Kasumi-1 (cell line): Measurements from ENCODE around the gene PGBD4.

Experiments
- DNase-seq, 2 experiments: peaks; one replicate each; lab custom pipeline; 2025; lab: John Stamatoyannopoulos, UW

Gene PGBD4

DNA sequence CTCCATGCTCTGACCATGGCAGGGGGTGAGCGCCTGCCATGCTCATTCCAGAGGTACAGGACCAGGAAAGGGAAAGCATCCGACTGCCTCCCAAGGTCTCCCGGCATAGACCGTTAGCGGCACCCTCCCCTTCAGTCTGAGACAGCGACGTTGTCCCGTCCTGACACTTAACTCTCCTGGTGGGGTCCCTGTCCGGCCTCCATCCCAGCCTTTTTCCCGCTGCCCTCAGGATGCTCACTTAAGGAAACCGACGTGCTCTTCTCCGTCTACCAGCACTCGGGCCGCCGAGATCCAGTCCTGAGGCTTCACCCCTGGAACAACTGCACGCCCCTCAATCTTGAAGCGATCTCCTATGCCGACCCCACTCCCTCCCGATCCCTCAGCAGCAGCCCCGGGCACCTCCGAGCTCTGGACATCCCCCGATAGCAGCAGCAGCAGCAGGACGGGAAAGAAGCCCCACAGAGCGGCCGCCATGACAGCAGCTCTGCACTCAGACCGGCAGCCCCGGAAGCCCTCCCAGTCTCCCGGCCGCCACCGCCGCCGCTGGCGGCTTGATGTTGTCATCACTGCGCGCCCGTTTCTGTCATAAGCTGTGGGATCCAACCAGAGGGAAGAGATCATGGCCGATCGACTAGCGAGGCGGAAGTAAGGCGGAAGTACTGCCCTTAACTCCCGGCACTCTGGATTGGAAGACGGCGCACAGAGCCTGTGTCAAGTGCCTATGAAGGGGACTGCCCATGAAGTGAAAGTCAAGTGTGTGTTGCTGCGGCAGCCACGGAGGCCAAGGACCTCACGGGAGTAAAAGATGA is at the start of gene PGBD4, which contains the start of gene EMC7:
PGBD4 (plus strand) TSS at position 718 of the 809 bp plus-strand sequence. CDS start 449 bp downstream, outside the sequence.
EMC7 (minus strand) TSS at position 497 of the 809 bp plus-strand sequence; CDS start at position 474, 23 bp downstream.
- DNase-seq = peak; percentile 92 to 94

DNA sequence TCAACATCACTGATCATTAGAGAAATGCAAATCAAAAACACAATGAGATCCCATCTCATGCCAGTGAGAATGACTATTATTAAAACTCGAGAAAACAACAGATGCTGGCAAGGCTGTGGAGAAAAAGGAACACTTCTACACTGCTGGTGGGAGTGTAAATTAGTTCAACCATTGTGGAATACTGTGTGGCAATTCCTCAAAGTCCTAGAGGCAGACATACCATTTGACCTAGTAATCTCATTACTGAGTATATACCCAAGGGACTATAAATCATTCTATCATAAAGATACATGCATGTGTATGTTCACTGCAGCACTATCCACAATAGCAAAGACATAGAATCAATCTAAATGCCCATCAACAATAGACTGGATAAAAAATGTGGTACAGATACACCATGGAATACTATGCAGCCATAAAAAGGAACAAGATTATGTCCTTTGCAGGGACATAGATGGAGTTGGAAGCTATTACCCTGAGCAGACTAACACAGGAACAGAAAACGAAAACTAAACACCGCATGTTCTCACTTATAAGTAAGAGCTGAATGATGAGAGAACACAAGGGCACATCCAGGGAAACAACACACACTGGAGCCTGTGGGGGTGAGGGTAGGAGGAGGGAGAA is 47.7 kb upstream of the PGBD4 start:
- DNase-seq = no peak

DNA sequence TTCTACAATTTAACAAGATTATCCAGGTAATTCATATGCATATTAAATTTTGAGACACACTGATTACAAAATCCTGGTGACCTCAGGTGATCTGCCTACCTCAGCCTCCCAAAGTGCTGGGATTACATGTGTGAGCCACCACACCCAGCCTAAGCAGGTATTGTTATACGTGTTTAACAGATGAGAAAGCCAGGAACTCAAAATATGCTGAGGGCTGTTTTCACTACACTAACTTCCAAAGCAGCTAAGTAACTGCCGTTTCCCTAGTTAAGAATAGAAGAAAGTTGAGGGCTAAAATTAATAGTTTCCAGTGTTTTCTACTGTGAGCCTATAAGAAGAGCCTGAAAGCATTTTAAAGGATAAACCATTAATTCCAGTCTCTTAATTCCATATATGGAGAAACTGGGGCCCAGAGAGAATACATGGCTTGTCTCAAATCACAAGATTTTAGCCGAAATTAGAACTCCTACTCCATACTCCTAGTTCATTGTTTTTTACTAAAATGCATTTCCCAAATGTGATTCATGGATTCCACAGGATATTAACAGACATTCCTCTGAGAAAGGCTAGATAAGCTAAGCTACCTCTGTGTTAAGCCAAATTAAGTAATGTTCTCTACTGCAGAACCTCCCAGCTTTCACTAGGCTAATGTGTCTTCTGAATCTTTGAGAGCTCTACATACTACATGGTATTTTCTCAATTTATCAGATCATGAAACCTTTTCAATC is 45.9 kb upstream of the PGBD4 start:
- DNase-seq = no peak

DNA sequence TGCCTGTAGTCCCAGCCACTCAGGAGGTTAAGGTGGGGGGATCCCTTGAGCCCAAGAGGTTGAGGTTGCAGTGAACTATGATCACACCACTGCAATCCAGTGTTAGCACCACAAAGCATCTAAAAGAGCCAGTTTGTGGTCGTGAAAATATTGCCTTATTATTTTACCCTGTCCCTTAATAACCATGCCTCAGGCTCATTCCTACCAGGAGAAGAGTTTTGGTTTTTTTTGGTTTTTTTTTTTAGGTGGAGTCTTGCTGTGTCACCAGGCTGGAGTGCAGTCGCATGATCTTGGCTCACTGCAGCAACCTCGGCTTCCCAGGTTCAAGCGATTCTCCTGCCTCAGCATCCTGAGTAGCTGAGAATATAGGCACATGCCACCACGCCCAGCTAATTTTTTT is 45.0 kb upstream of the PGBD4 start:
- no peak for DNase-seq

DNA sequence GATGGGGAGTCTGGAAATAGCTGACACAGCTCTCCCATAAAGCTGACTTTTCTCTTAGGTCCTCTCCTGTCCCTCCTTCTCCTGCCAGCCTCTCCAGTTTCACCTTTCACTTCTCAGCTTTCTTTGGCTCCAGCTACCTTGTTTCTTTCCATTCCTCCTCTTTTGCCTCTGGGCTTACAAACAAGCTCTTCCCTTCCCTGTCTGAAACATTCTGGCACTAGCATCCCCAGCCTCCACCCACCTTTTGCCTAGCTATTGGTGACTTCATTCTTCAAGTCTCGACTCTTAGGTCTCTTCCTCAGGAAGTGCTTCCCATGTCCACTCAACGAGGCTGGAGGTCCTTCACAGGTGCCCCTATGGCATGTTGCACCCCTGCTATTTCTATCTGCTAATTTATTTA is 42.4 kb upstream of the PGBD4 start:
- DNase-seq = no peak

DNA sequence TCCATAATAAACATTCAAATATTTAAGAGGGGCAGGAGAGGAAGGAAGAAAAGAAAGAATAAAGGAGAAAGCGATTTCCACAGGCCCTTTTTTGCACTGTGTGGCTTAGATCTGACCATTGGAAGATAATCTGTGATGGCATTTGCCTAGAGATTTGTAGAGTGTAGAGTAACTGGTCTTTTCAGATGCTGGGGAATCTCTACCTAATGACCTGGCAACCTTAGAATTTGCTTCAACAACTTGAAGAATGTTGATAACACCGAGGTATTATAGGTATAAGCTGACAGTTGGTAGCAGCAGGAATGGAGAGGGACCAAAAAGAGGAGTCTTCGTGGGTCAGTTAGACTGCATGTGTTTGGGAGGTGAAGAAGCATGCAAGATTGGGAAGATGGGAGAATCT is 41.9 kb upstream of the PGBD4 start:
- DNase-seq = no peak

DNA sequence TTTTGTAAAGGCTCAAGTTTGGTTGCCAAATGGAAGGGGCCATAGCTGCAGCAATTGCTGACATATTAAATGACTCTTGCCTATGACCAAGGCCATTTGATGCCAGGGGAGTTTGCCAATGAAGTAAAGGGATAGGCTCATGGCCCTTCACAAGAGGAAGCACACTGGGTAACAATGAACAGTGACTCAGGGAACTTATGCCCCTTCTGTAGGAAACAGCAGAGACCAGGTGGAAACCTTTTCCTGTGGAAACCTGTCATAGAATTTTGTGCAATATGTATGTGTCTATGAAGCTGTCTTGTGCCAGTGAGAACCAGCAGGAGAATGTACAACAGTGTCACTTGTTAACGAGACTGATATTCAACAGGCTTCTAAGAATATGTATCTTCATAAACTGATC is 37.4 kb upstream of the PGBD4 start:
- DNase-seq = no peak

DNA sequence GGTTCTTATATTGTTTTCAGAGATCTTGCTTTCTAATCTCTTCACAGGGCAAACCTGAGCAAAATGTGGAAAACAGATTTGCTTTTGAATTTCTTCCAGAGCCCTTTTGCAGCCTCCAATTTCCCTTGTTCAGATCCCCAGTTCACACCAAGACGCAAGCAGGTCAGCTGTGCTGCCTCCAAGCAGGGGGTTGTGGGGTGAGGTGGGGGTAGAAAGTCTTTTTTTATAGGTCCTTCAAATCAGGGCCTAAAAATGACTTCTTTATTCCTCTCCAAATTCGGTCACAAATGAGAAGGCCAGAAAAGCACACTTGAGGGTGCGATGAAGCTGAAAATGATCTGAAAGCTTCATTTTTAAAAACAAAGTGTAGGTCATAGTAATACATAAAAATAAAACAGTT is 36.6 kb upstream of the PGBD4 start:
- no peak for DNase-seq

DNA sequence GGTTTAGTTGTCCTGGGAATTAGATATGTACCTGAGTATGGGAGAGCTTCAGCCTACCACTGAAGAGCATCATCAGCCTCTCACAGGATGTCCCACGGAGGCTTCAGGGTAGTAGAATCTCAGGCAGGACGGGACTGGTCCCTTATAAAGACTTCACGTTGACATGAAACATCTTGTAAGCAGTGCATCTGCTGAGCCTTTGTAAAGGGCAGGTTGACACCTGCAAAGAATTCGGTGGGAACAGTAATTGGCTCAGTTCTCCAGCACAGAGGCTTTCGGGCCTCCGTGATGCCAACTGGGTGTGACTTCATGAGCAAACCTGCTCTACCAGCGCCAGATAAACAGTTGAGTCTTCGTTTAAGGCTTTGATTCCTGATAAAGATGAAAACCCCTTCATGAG is 35.9 kb upstream of the PGBD4 start:
- DNase-seq = no peak

DNA sequence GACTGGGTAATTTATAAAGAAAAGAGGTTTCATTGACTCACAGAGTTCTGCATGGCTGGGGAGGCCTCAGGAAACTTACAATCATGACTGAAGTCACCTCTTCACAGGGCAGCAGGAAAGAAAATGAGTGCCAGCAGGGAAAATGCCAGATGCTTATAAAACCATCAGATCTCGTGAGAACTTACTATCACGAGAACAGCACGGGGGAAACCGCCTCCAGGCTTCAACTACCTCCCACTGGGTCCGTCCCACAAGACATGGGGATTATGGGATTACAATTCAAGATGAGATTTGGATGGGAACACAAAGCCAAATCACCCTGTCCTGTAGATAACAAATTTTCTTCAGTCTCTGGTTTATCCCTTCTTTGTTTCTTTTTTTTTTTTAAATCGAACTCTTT is 31.9 kb upstream of the PGBD4 start:
- no peak for DNase-seq

DNA sequence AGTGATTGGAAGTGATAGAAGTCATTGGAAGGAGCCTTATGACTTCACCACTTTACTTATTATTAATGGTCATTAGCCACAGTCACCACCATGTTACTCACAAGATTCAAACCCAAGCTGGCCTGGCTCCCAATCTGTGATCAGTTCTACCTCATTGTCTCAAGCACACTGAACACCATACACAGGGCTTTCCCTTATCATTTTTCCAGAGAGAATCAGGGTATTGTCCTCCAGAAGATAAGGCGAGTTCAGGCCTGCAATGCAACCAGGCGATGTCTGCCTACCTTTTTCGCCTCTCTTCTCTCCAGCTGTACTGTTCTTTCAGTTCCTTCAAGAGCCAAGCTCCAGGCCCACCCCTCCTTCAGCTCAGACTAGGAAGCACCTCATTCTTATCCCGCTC is 25.1 kb upstream of the PGBD4 start:
- no peak for DNase-seq

DNA sequence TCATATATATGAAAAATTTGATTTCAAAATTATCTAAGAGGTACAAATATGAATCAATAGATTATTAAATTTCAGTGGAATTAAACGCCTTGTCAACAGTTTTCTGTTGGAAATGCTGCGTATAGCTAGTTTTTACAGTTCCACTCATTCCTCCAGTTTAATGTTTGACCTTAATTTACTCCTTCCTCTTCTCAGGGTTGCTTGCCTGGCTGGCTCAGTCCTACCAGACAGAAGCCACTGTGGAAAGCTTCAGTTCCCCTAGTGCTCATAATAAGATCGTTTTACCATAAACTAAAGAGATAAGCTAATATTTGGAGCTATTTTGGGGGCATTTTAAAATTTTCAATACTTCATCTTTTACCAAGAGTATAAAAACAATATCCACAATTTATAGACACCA is 23.0 kb upstream of the PGBD4 start:
- DNase-seq = no peak

DNA sequence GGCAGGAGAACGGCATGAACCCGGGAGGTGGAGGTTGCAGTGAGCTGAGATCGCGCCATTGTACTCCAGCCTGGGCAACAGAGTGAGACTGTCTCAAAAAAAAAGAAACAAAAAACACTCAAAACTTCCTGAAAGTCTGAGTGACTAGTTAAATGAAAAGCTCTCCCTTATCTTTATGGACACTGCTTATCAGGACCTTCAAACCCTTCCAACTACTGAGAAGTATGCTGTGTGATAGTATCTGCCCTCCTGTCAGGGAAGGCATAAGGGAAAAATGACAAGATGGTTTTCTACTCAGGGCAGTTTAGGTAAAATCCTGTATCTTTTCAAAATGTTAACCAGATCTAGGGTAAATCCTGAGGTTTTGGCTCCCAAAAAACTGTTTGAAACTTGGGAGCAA is 22.0 kb upstream of the PGBD4 start:
- DNase-seq = no peak

DNA sequence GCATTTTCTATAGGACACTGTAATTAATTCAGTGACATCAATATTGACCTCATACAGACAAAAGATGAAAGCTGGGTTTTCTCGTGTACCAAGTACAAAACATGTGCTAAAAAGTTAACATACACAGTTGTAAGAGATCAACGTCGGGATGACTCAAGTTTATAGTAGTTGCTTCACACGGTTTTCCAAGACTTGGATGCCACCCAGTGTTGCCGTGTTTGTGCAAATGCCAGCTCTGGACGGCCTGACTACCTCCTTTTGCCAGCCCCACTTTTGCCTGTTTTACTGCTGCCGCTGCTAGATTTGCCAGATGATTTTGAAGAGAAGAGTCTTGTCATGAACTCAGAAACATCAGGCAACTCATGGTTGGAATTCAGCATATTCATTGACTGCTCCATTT is 17.8 kb upstream of the PGBD4 start:
- DNase-seq = no peak

DNA sequence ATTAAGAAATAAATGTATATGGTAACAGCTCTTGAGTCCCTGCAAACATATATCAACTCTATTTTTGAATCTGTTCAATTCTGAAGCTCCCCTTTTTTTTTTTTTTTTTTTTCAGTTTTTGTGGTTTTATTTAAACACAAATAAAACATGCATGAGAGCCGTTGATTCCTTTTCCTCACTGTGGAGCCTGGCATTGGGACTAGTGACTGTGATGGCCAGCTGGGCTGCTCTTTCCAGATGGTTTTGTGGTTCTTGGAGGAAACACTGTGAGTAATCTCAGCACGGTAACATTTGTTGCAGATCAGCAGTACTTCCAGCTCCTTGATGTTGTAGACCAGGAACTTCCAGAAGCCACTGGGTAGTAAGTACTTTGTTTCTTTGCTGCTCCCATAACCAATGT is 16.1 kb upstream of the PGBD4 start:
- no peak for DNase-seq

DNA sequence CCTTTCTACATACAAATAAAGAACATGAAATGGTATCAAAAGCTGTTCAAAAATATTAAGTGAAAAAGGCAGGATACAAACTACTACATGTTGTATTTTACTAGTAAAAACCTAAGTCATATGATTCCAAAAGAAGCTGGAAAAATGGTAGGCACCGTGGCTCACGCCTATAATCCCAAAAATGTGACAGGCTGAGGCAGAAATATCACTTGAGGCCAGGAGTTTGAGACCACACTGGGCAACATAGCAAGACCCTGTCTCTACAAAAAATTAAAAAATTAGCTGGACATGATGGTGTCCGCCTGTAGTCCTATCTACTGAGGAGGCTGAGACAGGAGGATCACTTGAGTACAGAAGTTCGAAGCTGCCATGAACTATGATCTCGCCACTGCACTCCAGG is 2.0 kb upstream of the PGBD4 start:
- DNase-seq = no peak

DNA sequence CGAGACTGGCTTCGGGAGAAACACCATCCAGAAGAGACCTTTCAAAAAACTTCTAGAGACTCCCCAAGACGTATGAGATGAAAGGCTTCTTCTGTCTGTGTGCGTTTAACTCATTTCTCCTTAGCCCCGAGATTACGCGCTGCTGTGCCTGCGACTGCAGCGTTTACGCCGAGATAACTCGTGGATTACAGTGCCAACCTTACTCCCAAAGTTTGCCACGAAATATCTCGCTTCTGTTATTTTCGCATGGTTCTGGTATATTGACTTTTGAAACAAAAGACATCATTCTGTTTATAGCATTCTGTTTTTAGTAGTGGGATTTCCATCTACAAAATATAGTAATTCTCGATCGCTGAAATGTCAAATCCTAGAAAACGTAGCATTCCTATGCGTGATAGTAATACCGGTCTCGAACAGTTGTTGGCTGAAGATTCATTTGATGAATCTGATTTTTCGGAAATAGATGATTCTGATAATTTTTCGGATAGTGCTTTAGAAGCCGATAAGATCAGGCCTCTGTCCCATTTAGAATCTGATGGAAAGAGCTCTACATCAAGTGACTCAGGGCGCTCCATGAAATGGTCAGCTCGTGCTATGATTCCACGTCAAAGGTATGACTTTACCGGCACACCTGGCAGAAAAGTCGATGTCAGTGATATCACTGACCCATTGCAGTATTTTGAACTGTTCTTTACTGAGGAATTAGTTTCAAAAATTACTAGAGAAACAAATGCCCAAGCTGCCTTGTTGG is 467 bp downstream of the PGBD4 start:
- no peak for DNase-seq

DNA sequence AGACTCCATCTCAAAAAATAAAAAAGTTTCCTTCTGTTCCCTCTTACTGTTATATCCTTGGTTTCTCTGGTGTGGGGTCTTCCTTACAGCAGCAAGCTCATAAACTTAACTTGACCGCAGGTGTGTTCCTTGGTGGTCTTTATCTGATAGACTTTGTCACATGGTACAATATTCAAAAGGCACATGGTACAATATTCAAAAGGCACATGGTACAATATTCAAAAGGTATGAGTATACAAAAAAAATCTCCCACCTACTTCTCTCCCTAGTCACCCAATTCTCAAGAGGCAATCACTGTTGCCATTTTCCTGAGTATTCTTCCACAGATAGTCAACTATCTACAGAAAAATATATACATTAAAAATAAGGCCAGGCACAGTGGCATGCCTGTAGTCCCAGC is 4.5 kb downstream of the PGBD4 start:
- DNase-seq = no peak

DNA sequence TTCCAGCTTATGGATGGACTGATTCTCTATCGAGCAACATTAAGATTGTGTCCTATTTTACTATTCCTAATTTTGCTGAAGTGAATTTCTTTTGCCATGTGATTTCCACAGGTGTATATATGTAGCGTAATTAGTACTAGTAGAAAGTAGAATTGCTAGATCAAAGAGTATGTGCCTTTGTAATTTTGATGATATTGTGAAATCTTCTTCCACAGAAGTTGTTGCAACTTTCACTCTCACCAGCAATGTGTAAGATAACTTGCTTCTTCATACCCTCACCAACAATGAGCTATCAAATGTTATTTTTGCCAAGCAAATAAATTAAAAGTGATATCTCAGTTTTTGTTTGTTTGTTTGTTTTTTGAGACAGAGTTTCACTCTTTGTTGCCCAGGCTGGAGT is 5.4 kb downstream of the PGBD4 start:
- no peak for DNase-seq

DNA sequence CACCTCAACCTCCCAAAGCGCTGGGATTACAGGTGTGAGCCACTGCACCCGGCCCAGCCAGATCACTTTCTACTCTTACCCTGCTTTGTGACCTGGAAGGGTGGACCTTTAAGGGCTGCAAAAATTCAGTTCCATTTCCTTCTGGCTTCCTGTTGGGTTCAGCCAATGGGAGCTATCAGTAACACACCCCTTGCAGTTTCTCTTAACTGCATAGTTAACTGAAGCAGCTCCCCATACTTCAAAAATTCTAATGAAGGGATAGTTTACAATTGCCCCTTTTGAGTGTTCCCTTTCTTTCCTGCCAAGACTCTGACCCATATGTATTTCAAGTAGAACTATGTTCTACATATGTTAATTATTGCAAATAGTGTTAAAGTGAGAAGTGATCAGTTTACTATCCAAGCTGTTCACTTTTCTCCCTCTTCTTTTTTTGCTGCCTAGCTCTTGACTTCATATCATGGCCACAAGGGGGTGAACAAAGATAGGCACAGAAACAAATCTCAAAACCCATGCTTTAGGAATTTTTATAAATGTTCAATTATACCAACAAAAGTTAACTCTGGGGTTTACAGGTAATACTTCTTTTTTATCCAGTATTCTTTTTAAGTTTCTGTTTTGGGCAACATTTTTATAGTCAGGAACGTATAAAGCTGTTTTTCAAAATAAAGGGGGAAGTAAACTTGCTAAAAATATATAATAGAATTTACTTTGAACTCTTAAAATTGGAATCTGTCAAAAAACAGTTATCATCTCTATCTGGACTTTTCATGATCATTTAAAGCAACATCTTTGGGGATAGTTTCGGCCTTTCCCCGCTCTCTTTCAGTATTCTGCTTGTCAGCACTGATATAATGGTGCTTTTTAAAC is 8.1 kb downstream of the PGBD4 start:
- DNase-seq = peak; percentile 22 to 56

DNA sequence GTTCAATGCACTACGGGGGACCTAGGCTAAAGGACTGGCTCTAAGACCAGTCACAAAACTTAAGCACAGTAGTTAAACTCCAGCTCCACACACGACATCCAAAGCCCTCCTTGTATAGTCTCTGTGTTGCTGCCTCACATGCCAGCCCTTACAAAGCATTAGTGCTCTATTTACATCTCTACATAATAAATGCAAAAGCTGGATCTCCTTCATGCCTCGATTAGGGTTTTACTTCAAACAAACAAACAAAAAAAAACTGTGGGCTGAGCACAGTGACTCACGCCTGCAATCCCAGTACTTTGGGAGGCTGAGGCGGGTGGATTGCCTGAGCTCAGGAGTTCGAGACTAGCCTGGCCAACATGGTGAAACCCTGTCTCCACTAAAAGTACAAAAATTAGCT is 9.6 kb downstream of the PGBD4 start:
- DNase-seq = no peak
